Karpas-422 (cell line): ENCODE results near the gene TTLL5. TPM values are rescaled to one million over a fixed set of nuclear protein-coding genes. Genes with fewer than 3 reads are reported as not detected.

Experiments
- DNase-seq: peaks from one replicate; pipeline ENCODE4 v3.0.0-alpha.2; 2015
- H2AFZ ChIP-seq: fragments of 200-600 bp; sonication (generic); 2 replicates; pipeline ENCODE4 v1.6.1; 2014; ENCODE audit warnings: antibody characterized with exemption, low read length, mixed read lengths
- H3K27ac ChIP-seq: fragments of 200-600 bp; sonication (generic); 2 replicates; pipeline ENCODE4 v1.5.1; 2014; ENCODE audit warnings: mild to moderate bottlenecking, low read length, moderate library complexity
- H3K27me3 ChIP-seq: fragments of 200-600 bp; sonication (generic); 2 replicates; pipeline ENCODE4 v1.6.1; 2014; ENCODE audit warnings: low read length, mixed read lengths
- H3K36me3 ChIP-seq: fragments of 200-600 bp; sonication (generic); 2 replicates; pipeline ENCODE4 v1.6.1; 2014; ENCODE audit warnings: low read length, mixed read lengths; ENCODE audit not compliant: insufficient read depth
- H3K4me1 ChIP-seq: fragments of 200-600 bp; sonication (generic); 2 replicates; pipeline ENCODE4 v1.6.1; 2014; ENCODE audit warnings: mild to moderate bottlenecking, low read length, mixed read lengths
- H3K4me2 ChIP-seq: fragments of 200-600 bp; sonication (generic); 2 replicates; pipeline ENCODE4 v1.6.1; 2014; ENCODE audit warnings: low read length, low read depth, mild to moderate bottlenecking; ENCODE audit not compliant: poor library complexity, severe bottlenecking
- H3K4me3 ChIP-seq: fragments of 200-600 bp; sonication (generic); 2 replicates; pipeline ENCODE4 v1.5.1; 2014; ENCODE audit warnings: mild to moderate bottlenecking, antibody characterized with exemption, low read length, mixed read lengths
- H3K79me2 ChIP-seq: fragments of 200-600 bp; sonication (generic); 2 replicates; pipeline ENCODE4 v1.6.1; 2014; ENCODE audit warnings: mild to moderate bottlenecking, low read length, mixed read lengths
- H3K9ac ChIP-seq: fragments of 200-600 bp; sonication (generic); 2 replicates; pipeline ENCODE4 v1.6.0; 2014; ENCODE audit warnings: low read length
- H3K9me2 ChIP-seq: fragments of 200-600 bp; sonication (generic), shearing (Covaris generic); replicated peaks from 2 replicates; pipeline ENCODE4 v1.6.0; 2014; ENCODE audit warnings: mild to moderate bottlenecking, low read length, moderate library complexity; ENCODE audit not compliant: insufficient read depth
- H3K9me3 ChIP-seq: fragments of 300-700, 200-600 bp; sonication (generic); 2 replicates; pipeline ENCODE4 v1.6.1; 2014; ENCODE audit warnings: low read length, mixed read lengths
- H4K20me1 ChIP-seq: fragments of 200-600 bp; sonication (generic); 2 replicates; pipeline ENCODE4 v1.6.1; 2014; ENCODE audit warnings: mild to moderate bottlenecking, antibody characterized with exemption, low read length, low read depth; ENCODE audit not compliant: insufficient read depth
- total RNA-seq: library from RNA; depleted of rRNA; stranded (reverse); fragments of >200 nt; shearing (Covaris generic); gene quantifications from 2 replicates; pipeline ENCODE4 v1.2.3, GENCODE V29; 2014; ENCODE audit warnings: low replicate concordance

Gene TTLL5
- total RNA-seq, 1 experiment from 2014 or later: 53.7 TPM

DNA sequence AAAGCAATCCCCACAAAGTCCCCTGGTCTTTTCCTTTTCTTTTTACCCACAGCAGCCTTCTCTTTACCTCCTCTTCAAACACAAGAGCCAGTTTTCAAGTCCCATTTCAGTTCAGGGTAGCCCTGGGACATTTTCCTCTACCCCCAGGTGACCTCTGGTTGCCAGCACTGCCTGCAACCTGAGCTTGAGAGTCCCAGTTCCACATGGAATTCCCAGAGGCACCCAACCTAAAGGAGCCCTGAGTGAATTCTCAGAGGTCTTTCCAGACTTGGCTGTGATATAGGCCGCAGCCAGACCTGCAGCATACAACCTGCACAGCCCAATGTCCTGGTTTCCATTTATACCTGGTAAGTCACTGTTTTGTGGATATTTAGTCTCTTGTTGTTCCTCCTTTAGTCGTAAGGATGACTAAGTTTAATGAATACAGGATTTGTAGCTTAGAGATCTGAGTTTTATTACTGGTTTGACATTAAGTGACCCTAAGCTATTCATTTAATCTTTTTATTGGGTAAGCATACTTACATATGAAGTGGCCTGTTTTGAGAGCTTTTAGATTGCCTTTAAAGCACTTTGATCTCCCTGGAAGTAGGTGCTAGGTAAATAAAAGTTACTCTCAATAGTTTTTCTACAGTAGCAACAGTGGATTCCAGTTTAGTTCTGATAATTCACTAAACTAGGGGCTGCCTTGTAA lies 160.9 kb downstream of the TTLL5 start:
- Histone ChIP-seq H4K20me1 (no peaks in the 10 kb centered on the region), H3K79me2 (no peaks in the 10 kb centered on the region), H3K27me3 (no peaks in the 10 kb centered on the region), H3K4me1 (no peaks in the 10 kb centered on the region), H3K4me2 (no peak overlapping the region), H3K9me2 (no peaks in the 10 kb centered on the region), H3K36me3 (peaks cover 7% of the 10 kb centered on the region; the same call in 1 of the 2 replicates), H3K27ac (no peak overlapping the region), H3K4me3 (no peak overlapping the region), H3K9ac (no peak overlapping the region), H2AFZ (no peak overlapping the region), H3K9me3 (no peaks in the 10 kb centered on the region)
- no peak for DNase-seq

DNA sequence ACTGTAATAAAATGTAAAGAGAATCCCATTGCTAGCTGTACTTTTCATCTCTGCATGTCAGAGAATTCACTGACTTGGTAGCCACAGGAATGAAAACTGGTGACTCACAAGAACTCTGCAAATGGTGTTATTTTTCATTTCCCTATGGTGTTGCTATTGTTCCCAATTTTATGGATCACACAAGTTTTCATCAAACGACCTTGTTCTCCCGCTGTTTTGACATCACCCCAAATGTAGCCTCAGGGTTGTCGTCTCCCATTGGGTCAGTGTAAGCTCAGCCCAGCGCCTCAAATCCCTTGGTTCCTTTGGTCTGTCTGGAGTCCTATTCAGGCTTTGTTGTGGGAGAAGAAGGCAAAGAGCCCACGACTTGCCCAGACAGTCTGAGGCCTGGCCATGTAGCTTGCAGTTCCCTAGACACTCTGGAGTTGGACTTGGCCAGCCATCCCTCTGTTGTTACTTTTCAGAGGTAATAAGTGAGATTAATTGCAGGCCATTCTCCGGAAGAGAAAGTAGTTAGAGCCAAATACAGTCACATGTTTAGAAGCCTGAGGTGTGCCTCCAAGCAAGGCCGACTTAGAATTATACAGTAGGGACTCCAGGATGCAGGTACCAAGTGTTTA lies 161.6 kb downstream of the TTLL5 start:
- no peak overlapping the region for H3K9ac ChIP-seq
- H2AFZ ChIP-seq: no peak overlapping the region
- no peak overlapping the region for H3K4me2 ChIP-seq
- no peak for DNase-seq
- no peaks in the 10 kb centered on the region for H3K79me2 ChIP-seq
- H3K27ac ChIP-seq: no peak overlapping the region
- H4K20me1 ChIP-seq: no peaks in the 10 kb centered on the region
- H3K9me2 ChIP-seq: no peaks in the 10 kb centered on the region
- H3K4me3 ChIP-seq: no peak overlapping the region
- H3K36me3 ChIP-seq: peaks cover 7% of the 10 kb centered on the region; the same call in 1 of the 2 replicates
- no peaks in the 10 kb centered on the region for H3K9me3 ChIP-seq
- no peaks in the 10 kb centered on the region for H3K4me1 ChIP-seq
- no peaks in the 10 kb centered on the region for H3K27me3 ChIP-seq

DNA sequence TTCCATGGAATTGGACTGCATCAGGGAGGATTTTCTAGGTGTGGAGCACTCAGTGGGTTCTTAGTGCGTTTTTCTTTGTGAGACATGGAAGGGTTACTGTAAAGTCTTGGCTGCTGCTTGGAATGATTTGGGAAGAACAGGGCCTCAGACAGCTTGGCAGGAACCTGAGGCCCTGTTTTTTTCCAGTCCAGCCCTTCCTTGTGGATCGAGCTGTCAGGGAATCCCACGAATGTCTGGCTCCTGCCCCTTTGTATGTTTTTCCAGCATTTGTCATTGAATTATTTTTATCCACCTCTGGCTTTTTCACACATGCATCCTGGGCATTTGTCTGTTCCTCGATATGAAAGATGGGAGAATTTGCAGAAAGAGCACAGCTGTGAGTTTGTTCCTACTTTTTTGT lies 162.3 kb downstream of the TTLL5 start:
- Histone ChIP-seq H3K27ac (no peak overlapping the region), H3K79me2 (no peaks in the 10 kb centered on the region), H3K4me2 (no peak overlapping the region)

DNA sequence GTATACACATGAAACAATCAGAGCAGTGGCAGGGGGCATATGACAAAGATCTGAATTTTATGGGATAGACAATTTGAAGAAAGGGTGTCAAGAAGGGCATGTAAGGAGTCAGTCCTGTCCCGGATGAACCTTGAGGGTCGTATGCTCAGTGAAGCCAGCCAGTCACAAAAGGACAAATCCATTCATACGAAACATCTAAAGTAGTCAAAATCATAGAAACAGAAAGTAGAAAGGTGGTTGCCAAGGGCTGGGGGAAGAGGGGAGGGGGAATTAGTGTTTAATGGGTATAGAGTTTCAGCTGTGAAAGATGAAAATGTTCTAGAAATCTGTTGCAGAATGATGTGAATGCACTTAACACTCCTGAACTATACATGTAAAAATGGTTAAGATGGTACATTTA lies 163.3 kb downstream of the TTLL5 start:
- no peaks in the 10 kb centered on the region for H4K20me1 ChIP-seq
- no peak overlapping the region for H3K4me2 ChIP-seq
- no peaks in the 10 kb centered on the region for H3K27me3 ChIP-seq
- H3K9ac ChIP-seq: no peak overlapping the region
- H3K4me3 ChIP-seq: no peak overlapping the region
- H3K9me2 ChIP-seq: no peaks in the 10 kb centered on the region
- H3K36me3 ChIP-seq: peaks cover 7% of the 10 kb centered on the region; the same call in 1 of the 2 replicates
- H3K79me2 ChIP-seq: no peaks in the 10 kb centered on the region
- H2AFZ ChIP-seq: no peak overlapping the region
- H3K27ac ChIP-seq: no peak overlapping the region
- H3K4me1 ChIP-seq: no peaks in the 10 kb centered on the region
- H3K9me3 ChIP-seq: no peaks in the 10 kb centered on the region
- DNase-seq: no peak

More for the DNA sequence above, 162.3 kb downstream of the TTLL5 start:
- H4K20me1 ChIP-seq: no peaks in the 10 kb centered on the region
- no peak overlapping the region for H3K9ac ChIP-seq
- H3K9me2 ChIP-seq: no peaks in the 10 kb centered on the region
- no peak overlapping the region for H2AFZ ChIP-seq
- H3K4me3 ChIP-seq: no peak overlapping the region
- H3K27me3 ChIP-seq: no peaks in the 10 kb centered on the region
- no peak for DNase-seq
- no peaks in the 10 kb centered on the region for H3K4me1 ChIP-seq
- no peaks in the 10 kb centered on the region for H3K9me3 ChIP-seq
- peaks cover 7% of the 10 kb centered on the region; the same call in 1 of the 2 replicates for H3K36me3 ChIP-seq

DNA sequence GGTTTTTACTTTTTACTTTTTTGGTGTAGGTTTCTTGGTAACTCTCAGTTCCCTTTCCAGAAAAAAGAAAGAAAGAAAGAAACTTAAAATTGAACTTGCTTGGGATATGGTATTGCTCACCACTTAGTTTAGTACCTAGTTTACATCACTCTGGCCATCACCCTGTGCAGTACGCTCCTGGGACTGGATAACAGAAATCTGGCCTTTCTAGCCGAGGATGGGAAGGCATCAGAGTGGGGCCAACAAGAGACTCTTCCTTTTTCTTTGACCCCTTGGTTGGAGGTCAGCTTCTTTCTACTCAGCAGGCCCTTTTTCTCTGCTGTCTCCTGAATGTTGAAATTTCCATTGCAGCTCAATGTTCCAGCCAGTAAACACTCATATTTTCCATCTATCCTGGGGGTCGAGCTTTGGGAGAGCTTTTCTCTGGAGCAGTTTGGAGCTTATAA lies 164.1 kb downstream of the TTLL5 start:
- no peaks in the 10 kb centered on the region for H3K79me2 ChIP-seq
- no peak overlapping the region for H2AFZ ChIP-seq
- H3K9me2 ChIP-seq: no peaks in the 10 kb centered on the region
- H3K4me2 ChIP-seq: no peak overlapping the region
- no peaks in the 10 kb centered on the region for H3K9me3 ChIP-seq
- no peaks in the 10 kb centered on the region for H3K4me1 ChIP-seq
- peaks cover 6% of the 10 kb centered on the region; the same call in 1 of the 2 replicates for H3K36me3 ChIP-seq
- no peak overlapping the region for H3K27ac ChIP-seq
- no peaks in the 10 kb centered on the region for H3K27me3 ChIP-seq
- no peaks in the 10 kb centered on the region for H4K20me1 ChIP-seq
- H3K9ac ChIP-seq: no peak overlapping the region
- H3K4me3 ChIP-seq: no peak overlapping the region
- no peak for DNase-seq

DNA sequence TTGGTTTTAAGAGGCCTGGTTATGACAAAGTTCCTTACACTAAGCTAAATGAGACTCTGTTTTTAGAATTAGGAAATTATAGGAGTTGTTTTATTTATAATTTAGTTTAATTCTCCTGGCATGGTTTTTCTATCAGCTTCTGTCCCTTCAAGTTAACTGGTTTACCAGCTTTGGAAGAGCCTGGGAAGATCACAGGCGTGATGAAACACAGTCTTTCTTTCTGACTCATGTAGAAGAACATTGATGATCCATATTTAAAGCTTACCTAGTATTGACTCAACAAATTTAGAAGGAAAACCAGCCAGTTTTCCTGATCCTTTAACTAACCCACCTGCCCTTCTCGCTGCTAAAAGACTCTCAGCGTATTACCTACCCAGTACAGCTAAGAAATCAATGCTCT lies 165.6 kb downstream of the TTLL5 start:
- Histone ChIP-seq H3K36me3 (no peaks in the 10 kb centered on the region; the same call in 1 of the 2 replicates), H3K27me3 (no peaks in the 10 kb centered on the region), H3K4me2 (no peak overlapping the region), H3K79me2 (no peaks in the 10 kb centered on the region), H3K4me1 (no peaks in the 10 kb centered on the region), H4K20me1 (no peaks in the 10 kb centered on the region), H3K9ac (no peak overlapping the region), H3K4me3 (no peak overlapping the region), H3K9me3 (no peaks in the 10 kb centered on the region), H3K27ac (no peak overlapping the region), H3K9me2 (no peaks in the 10 kb centered on the region), H2AFZ (no peak overlapping the region)
- DNase-seq: no peak

DNA sequence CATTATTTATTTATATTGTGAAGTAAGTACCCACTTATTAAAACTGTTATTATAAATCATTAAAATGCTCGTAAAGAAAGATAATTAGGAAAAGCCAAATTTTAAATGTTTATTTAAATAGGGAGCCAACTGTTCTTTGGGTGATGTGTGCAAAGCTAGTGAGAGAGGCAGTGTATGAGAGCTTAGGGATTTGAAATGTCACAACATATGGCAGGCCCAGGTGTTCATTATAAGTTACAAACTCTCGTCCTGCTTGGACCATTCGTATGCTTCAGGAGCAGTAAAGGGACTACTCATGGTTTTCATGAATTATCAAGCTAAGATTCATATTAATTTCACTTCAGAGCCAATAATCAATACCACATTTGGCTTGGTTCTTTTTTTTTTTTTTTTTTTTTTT lies 166.3 kb downstream of the TTLL5 start:
- Histone ChIP-seq H3K9me2 (no peaks in the 10 kb centered on the region), H3K4me1 (no peaks in the 10 kb centered on the region), H4K20me1 (no peaks in the 10 kb centered on the region), H3K9ac (no peak overlapping the region), H3K9me3 (no peaks in the 10 kb centered on the region), H3K4me2 (no peak overlapping the region), H3K27ac (no peak overlapping the region), H3K27me3 (no peaks in the 10 kb centered on the region), H2AFZ (no peak overlapping the region), H3K36me3 (no peaks in the 10 kb centered on the region; the same call in 1 of the 2 replicates), H3K4me3 (no peak overlapping the region), H3K79me2 (no peaks in the 10 kb centered on the region)
- no peak for DNase-seq

DNA sequence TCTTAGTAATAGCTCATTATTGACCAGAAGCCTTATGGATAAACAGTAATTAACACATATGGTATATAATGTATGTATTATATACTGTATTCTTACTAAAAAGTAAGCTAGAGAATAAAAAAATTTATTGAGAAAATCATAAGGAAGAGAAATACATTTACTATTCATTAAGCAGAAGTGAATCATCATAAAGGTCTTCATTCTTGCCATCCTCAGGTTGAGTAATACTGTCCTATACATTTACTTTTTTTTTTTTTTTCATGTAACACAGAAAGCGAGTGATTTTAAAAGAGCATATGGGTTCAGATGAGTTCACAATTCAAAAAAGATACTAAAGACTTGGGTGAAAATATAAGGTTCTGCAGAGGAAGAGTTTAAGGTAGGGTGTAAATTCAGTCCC lies 168.3 kb downstream of the TTLL5 start:
- Histone ChIP-seq H3K9me2 (no peaks in the 10 kb centered on the region), H2AFZ (no peak overlapping the region), H3K9me3 (no peaks in the 10 kb centered on the region), H3K27ac (no peak overlapping the region), H3K79me2 (no peaks in the 10 kb centered on the region), H3K9ac (no peak overlapping the region), H4K20me1 (no peaks in the 10 kb centered on the region), H3K4me2 (no peak overlapping the region), H3K4me1 (no peaks in the 10 kb centered on the region), H3K27me3 (no peaks in the 10 kb centered on the region), H3K36me3 (no peaks in the 10 kb centered on the region; the same call in 1 of the 2 replicates), H3K4me3 (no peak overlapping the region)
- no peak for DNase-seq
